ENCODE results near the gene CATSPERZ. TPM values are rescaled to one million over a fixed set of nuclear protein-coding genes. Genes with fewer than 3 reads are reported as not detected.
A peak's percentile ranks its signal among the peaks of the same experiment; 100 is the strongest.

Gene CATSPERZ
- total and polyA plus RNA-seq, 9 of the 15 experiments (the other 6 are each of a cell fraction or from before 2014, with no cell fraction given): 0.86 to 8.5 (median 3.5) TPM

DNA sequence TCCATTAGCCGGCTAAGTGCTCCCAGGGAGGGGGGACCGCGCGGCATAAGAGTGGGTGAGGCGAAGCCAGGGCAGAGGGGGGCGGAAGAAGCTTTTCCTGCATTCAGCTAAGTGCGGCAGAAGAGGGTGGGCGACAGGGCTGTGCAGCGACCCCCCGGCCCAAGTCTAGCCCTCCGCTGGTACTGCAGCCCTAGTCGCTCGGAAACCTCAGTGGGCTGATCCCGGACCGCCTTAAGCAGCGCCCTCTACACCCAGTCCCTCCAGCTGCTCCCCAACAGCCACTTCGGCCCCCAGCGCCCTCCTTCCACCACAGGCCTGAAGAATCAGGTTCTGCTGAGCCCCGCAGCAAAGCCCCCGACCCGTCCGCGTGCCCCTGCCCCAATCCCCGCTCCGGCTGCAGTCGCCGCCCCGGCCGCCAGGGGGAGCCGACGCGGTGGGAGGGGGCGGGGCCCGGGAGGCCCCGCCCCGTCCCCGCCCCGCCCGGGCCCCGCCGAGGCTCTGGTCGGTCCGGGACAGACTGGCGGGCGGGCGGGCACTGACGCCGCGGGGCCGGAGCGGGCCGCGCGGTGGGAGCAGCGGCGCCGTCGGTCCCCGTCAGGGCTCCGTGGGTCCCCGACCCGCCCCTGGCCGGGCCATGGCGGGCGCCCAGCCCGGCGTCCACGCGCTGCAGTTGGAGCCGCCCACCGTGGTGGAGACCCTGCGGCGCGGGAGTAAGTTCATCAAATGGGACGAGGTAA, 49.0 kb upstream of the CATSPERZ start, which contains the start of gene PLCB3 (continued):
- TF ChIP-seq REST (IDR thresholded peaks at IDR 0.05; ENCODE audit: borderline replicate concordance): no peak
- TF ChIP-seq REST (CRISPR knock-in tag; IDR thresholded peaks at IDR 0.05; ENCODE audit: low read depth): no peak
- TF ChIP-seq HMG20B (CRISPR knock-in tag; IDR thresholded peaks at IDR 0.05): no peak
- TF ChIP-seq HMGXB4 (CRISPR knock-in tag; IDR thresholded peaks at IDR 0.05): peak; percentile 85; the same call in 1 of the 2 replicates
- peak; percentile 55; the same call in 1 of the 2 replicates for TF ChIP-seq RB1 (IDR thresholded peaks at IDR 0.05; ENCODE audit: low read depth)
- TF ChIP-seq ZNF140 (CRISPR knock-in tag; IDR thresholded peaks at IDR 0.05): no peak
- TF ChIP-seq PHF21A (IDR thresholded peaks at IDR 0.05; ENCODE audit: borderline replicate concordance, low read depth): no peak
- TF ChIP-seq MCM3 (IDR thresholded peaks at IDR 0.05): no peak
- TF ChIP-seq NFE2 (IDR thresholded peaks at IDR 0.05; ENCODE audit: low read depth): no peak
- TF ChIP-seq ZFX (CRISPR knock-in tag; IDR thresholded peaks at IDR 0.05): peak; percentile 40; the same call in 1 of the 2 replicates
- no peak for TF ChIP-seq E2F5 (CRISPR knock-in tag; IDR thresholded peaks at IDR 0.05)
- TF ChIP-seq ZKSCAN1 (IDR thresholded peaks at IDR 0.05; ENCODE audit: low read depth, low read length): no peak
- no peak for TF ChIP-seq ZNF785 (CRISPR knock-in tag; IDR thresholded peaks at IDR 0.05)
- no peak for TF ChIP-seq TAF15 (IDR thresholded peaks at IDR 0.05; ENCODE audit: low read depth, low read length)
- no peak for TF ChIP-seq TCF3 (CRISPR knock-in tag; IDR thresholded peaks at IDR 0.05)
- TF ChIP-seq NFIX (CRISPR knock-in tag; IDR thresholded peaks at IDR 0.05; ENCODE audit: low read depth): no peak
- no peak for TF ChIP-seq ZNF277 (CRISPR knock-in tag; IDR thresholded peaks at IDR 0.05; ENCODE audit: borderline replicate concordance)
- no peak for TF ChIP-seq CSDE1 (IDR thresholded peaks at IDR 0.05)
